ENCODE results near the gene FZD2. TPM values are rescaled to one million over a fixed set of nuclear protein-coding genes. Genes with fewer than 3 reads are reported as not detected.
A peak's percentile ranks its signal among the peaks of the same experiment; 100 is the strongest.
"Not testable (repeated sequence)": the region's sequence is repeated elsewhere in the genome, so short reads cannot be mapped to it uniquely, and the experiment has no call there.

Gene FZD2
- total RNA-seq, 1 donor from 2014 or later = 0.39 TPM

GRCh38 chr17:44575403-44575802, 18.1 kb downstream of the FZD2 start:
- DNase-seq (ENCODE audit: low read depth in 2 of 2) = no peak

GRCh38 chr17:44578947-44579346, 21.7 kb downstream of the FZD2 start:
- no peak for DNase-seq (ENCODE audit: low read depth in 2 of 2)

DNA sequence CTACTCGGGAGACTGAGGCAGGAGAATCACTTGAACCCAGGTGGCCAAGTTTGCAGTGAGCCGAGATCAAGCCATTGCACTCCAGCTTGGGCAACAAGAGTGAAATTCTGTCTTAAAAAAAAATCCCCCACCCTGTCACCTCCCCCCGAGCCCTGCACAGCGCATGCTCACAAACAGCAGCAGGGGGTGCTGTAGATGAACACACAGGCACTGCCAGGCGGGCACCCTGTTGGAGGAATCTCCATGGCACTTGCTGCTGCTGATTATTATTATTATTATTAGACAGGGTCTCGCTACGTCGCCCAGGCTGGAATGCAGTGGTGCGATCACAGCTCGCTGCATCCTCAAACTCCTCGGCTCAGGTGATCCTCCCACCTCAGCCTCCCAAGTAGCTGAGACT, 24.6 kb downstream of the FZD2 start:
- peak in 1 of 2 donors; percentile 39 for DNase-seq (ENCODE audit: low read depth in 2 of 2)

DNA sequence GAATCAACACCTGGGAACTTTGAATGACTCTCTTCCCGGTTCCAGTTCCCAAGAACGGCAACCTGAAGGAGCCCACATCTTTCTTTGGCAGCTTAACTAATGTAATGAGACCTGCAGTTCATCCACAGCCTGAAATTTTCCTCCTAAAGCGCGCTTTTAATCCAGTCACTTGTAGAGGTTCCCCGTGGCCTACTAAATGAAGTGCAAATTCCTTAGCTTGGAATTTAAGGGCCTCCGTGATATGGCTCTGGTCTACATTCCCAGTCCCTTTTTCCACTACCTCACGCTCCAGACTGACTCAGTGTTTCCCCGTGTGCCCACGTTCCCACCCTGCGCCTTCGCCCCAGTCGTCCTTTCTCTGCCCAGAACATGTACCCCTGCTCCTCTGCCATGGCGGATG, 27.2 kb downstream of the FZD2 start:
- no peak for DNase-seq (ENCODE audit: low read depth in 2 of 2)

- no peak for DNase-seq (ENCODE audit: low read depth in 2 of 2)
These were observed 28.0 kb downstream of the FZD2 start for GRCh38 chr17:44585315-44585714.

DNA sequence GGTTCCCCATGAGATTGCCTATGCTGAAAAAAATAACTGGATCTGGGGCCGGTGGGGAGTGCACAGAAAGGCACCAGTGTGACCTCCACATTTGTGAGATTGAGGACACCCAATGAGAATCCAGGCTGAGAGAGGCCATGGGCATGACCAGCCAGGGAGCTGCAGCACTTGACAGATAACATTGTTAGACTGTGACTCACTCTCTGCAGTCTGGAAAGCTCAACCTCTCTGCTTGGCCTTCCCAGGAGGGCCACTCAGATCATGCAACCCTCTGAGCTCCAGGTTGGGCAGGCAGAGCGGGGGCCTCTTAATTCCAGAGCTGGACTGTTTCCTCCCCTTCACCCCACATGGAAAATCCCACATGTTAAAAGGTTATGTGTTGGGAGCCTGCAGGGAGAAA, 30.1 kb downstream of the FZD2 start:
- DNase-seq (ENCODE audit: low read depth in 2 of 2) = peak in 1 of 2 donors; percentile 89

- no peak for DNase-seq (ENCODE audit: low read depth in 2 of 2)
These were observed 32.2 kb downstream of the FZD2 start for GRCh38 chr17:44589316-44590071.

- DNase-seq (ENCODE audit: low read depth in 2 of 2) = not testable (repeated sequence)
These were observed 32.8 kb downstream of the FZD2 start for GRCh38 chr17:44590072-44590462.

DNA sequence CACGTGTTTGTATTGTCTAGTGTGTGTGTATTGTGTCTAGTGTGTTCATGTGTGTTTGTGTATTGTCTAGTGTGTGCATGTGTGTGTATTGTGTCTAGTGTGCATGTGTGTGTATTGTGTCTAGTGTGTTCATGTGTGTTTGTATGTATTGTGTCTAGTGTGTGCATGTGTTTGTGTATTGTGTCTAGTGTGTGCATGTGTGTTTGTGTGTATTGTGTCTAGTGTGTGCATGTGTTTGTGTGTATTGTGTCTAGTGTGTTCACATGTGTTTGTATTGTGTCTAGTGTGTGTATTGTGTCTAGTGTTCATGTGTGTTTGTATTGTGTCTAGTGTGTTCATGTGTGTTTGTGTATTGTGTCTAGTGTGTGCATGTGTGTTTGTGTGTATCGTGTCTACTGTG, 33.5 kb downstream of the FZD2 start:
- not testable (repeated sequence) for DNase-seq (ENCODE audit: low read depth in 2 of 2)

GRCh38 chr17:44591206-44591605, 33.9 kb downstream of the FZD2 start:
- DNase-seq (ENCODE audit: low read depth in 2 of 2) = peak in 1 of 2 donors; percentile 16

- no peak for DNase-seq (ENCODE audit: low read depth in 2 of 2)
These were observed 35.9 kb downstream of the FZD2 start for GRCh38 chr17:44593156-44593555.

DNA sequence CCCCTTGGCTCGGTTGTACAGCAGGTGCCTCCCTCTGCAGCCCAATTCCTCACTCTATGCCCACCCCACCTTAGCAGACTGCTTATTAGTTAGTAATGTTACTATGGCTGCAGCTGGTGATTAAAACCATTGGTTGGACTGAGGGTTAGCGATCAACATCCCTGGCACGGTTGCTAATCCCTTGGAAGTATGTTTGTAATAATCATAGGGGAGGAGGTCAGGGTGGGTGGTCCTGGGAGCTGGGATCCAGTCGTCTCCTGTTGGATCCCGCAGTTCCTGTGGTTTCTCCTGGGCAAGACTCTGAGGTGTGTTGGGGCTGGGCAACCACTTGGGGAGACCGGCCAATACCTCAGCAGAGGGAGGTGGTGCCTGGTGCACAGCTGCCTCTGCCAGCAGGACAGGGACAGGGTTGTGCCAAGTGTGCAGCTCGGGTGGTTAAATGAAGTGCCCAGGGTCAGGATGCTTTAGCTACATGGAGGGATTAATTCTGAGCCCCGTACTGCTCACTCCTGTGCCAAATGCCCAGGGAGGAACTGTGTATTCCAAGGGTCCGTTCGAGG, 38.0 kb downstream of the FZD2 start:
- no peak for DNase-seq (ENCODE audit: low read depth in 2 of 2)

GRCh38 chr17:44598329-44598728, 41.0 kb downstream of the FZD2 start:
- no peak for DNase-seq (ENCODE audit: low read depth in 2 of 2)

DNA sequence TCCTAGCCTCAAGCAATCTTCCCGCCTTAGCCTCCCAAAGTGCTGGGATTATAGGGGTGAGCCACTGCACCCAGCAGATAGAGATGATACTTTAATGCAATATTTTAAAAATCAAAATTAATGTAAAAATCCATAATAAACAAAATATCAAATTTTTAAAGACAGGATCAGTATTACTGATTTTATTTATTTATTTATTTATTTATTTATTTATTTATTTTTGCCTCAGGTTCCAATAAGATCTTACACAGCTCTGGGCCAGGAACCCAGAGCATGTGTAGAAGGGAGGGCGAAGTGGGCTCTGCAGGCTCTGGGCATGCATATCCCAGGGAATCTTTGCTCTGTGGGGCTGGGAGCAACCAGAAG, 41.6 kb downstream of the FZD2 start:
- no peak for DNase-seq (ENCODE audit: low read depth in 2 of 2)

DNA sequence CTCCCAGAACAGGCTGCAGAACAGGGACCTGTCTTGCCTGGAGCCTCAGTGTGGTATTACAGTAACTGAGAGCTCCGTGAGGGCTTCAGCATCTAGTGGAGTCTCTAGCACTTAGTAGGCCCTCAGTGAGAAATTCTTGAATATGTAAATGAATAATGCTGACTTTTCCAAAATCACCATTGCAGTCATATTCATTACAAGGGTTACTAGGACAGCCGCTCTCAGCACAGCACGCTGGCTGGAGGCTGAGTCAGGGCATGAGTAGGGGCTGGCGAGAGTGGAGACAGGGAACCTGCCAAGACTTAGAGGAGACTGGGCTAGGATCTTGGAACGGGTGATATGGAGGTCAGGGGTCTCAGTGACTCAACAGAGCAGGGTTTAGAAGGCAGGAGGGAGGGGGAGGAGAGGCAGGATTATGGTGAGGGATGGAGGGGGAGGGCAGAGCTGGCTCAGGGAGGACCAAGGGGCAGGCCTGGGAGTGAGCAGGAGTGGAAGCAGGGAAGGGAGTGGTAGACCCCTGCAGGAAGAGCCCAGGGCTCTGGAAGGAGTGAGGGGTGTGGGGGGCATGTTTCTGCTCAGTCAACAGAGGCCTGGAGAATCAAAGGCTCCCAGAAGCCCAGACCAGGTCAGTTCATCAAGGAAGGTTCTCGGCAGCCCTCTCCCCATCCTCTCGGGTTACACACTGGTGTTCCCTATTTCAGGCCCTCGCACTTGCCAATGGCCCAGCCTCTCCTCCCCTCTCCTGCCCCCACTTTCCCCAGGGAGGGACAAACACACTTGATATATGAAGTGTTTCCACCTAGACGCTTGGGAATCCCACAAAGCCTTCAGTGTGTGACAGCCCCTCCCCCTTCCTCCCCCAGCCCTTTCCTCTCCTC, 42.3 kb downstream of the FZD2 start:
- DNase-seq (ENCODE audit: low read depth in 2 of 2) = peak in 1 of 2 donors; percentile 87

DNA sequence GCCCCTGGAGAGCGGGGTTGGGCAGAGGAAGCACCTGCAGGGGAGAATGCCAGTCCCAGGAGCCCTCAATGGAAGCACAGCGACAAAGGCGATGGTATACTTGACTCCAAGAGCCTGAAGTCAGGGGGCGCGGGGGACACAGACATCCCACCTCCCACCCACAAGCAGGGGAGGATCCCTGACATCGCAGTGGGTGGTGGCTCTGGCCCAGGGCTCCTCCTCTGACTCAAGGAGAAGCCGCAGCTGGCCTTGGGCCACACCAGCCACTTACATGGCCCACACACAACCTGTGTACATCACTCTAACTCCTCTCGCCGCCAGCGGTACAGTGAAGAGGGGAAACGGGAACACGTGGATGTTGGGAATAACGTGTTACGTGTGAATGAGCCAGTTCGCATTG, 44.3 kb downstream of the FZD2 start:
- no peak for DNase-seq (ENCODE audit: low read depth in 2 of 2)

DNA sequence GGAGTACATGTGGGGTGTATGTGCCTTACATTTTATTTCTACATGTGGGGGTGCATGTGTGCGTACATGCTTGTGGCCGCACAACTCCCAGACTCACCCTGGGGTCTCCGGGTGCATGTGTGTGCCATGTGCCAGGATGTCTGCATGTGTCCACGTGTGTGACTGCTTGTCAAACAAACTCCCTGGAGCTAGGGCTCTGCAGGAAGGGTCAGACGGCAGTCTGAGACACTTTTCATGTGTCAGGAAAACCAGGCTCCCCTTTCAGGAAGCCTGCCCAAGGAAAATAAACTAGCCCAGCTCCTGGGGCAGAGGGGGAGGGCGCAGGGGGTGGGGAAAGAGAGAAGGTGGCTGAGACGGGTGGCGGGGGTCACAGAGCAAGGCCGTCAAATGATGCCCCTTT, 44.7 kb downstream of the FZD2 start:
- DNase-seq (ENCODE audit: low read depth in 2 of 2) = peak in 1 of 2 donors; percentile 80

DNA sequence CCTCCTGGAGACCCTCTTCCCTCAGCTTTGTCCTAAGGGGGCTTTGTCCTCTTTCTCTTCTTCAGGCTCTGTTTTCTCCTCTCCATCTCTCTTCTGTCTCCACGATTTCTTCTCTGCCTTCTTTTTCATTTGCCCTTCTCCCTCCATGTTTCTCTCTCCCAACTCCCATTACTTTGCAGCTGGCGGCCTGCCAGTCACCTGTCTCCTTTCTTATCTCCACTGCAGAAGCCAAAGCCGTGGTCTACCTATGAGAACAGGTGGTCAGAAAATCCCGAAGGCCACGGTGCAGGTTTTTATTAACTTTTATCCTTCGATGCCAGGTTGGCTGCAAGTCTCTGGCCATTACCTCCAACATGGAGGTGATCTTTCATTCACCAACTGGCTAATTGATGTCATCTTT, 45.1 kb downstream of the FZD2 start:
- DNase-seq (ENCODE audit: low read depth in 2 of 2) = no peak

DNA sequence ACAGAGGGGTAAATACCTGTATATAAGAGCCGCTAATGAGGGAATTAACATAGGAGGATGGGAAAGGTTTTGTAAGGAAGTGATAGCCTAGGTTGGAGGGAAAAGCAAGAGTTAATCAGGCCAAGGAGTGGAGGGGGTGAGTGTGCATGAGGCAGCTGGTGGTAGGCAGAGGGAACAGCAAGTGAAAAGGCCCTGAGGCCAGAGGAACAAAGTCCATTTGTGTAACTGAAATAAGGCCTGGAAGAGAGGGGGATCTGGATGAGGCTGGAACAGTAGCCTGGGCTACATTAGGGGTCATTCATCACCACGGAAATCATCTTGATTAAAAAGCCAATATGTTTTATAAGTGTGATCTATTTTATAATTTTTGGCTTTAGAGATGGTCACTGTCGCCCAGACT, 45.7 kb downstream of the FZD2 start:
- no peak for DNase-seq (ENCODE audit: low read depth in 2 of 2)

- DNase-seq (ENCODE audit: low read depth in 2 of 2) = no peak
These were observed 47.0 kb downstream of the FZD2 start for GRCh38 chr17:44604116-44604761.

GRCh38 chr17:44604768-44605485, 47.6 kb downstream of the FZD2 start:
- no peak for DNase-seq (ENCODE audit: low read depth in 2 of 2)
